ENCODE results near the gene KRTAP10-6. TPM values are rescaled to one million over a fixed set of nuclear protein-coding genes. Genes with fewer than 3 reads are reported as not detected.

KRTAP10-6 gene, protein sequence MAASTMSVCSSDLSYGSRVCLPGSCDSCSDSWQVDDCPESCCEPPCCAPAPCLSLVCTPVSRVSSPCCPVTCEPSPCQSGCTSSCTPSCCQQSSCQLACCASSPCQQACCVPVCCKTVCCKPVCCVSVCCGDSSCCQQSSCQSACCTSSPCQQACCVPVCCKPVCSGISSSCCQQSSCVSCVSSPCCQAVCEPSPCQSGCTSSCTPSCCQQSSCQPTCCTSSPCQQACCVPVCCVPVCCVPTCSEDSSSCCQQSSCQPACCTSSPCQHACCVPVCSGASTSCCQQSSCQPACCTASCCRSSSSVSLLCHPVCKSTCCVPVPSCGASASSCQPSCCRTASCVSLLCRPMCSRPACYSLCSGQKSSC
- total RNA-seq, result not detected

GRCh38 chr21:44592446-44593311 is at the start of gene KRTAP10-6:
Gene KRTAP10-6, minus strand, starts transcription at chr21:44592505. Its CDS starts 21 bp downstream, at chr21:44592484.

DNA sequence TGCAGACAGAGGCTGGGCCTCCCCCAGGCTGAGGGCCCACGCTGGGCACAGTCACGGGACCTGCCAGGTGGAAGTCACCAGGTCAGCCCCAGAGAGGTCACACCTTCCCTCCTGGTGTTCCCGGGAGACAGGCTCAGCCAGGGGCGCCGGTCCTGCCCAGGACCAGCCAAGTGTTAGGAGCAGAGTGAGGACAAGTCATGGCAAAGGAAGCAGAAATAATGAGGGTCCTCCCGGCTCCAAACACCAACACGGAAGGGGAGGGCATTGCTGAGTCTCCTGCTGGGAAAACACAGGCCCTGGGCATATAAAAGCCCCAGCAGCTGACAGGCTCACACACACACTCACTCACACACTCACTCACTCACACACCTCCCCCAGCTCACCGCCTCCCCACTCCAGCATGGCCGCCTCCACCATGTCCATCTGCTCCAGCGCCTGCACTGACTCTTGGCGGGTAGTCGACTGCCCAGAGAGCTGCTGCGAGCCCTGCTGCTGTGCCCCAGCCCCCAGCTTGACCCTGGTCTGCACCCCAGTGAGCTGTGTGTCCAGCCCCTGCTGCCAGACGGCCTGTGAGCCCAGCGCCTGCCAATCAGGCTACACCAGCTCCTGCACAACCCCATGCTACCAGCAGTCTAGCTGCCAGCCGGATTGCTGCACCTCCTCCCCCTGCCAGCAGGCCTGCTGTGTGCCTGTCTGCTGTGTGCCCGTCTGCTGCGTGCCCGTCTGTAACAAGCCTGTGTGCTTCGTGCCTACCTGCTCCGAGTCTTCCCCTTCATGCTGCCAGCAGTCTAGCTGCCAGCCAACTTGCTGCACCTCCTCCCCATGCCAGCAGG is 44.9 kb upstream of the KRTAP10-6 start, which contains the start of gene KRTAP10-10:
KRTAP10-10 (plus strand) TSS at position 339 of the 833 bp plus-strand sequence; CDS start at position 401, 62 bp downstream.

GRCh38 chr21:44626673-44627143 is 34.4 kb upstream of the KRTAP10-6 start, which contains the start of gene KRTAP10-9:
Gene KRTAP10-9, plus strand, starts transcription at chr21:44627093. Its CDS starts 79 bp downstream, at chr21:44627172.

DNA sequence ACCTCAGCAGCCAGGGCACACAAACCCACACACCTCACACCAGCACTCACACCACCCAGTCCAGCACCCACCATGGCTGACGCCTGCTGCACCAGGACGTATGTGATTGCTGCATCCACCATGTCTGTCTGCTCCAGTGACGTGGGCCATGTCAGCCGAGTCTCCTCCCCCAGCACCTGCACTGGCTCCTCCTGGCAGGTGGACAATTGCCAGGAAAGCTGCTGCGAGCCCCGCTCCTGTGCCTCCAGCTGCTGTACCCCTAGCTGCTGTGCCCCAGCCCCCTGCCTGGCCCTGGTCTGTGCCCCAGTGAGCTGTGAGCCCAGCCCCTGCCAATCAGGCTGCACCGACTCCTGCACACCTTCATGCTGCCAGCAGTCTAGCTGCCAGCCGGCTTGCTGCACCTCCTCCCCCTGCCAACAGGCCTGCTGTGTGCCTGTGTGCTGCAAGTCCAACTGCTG is 19.8 kb upstream of the KRTAP10-6 start, which contains the start of gene KRTAP10-8:
KRTAP10-8 (plus strand) TSS at position 51 of the 458 bp plus-strand sequence; CDS start at position 73, 22 bp downstream.

DNA sequence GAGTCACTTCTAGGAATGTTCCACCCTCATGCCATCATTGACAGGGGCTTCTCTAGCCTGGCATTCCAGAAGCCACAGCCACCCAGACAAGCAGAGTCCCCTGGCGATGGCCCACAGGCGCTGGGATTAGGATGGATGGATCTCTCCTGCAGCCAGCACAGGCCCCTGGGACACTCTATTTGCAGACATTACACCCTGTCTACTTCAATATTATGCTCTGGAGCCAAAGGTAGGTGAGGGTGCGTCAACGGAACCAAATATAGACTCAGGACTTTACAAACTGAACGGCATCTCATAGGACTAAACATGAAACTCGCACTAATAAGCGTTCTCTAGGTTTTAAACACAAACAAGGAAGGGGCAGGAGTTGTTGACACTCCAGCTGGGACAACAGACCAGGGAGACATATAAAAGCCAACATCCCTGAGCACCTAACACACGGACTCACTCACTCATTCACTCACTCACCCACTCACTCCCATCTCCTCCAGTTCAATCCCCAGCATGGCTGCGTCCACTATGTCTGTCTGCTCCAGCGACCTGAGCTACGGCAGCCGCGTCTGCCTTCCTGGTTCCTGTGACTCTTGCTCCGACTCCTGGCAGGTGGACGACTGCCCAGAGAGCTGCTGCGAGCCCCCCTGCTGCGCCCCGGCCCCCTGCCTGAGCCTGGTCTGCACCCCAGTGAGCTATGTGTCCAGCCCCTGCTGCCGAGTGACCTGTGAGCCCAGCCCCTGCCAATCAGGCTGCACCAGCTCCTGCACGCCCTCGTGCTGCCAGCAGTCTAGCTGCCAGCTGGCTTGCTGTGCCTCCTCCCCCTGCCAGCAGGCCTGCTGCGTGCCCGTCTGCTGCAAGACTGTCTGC is 8.0 kb upstream of the KRTAP10-6 start, which contains the start of gene KRTAP10-7:
KRTAP10-7 (plus strand) TSS at position 480 of the 861 bp plus-strand sequence; CDS start at position 505, 25 bp downstream.

GRCh38 chr21:44580231-44580821 is 12.0 kb downstream of the KRTAP10-6 start, which contains the start of gene KRTAP10-5:
Gene KRTAP10-5, minus strand, starts transcription at chr21:44580604. Its CDS starts 26 bp downstream, at chr21:44580578.

DNA sequence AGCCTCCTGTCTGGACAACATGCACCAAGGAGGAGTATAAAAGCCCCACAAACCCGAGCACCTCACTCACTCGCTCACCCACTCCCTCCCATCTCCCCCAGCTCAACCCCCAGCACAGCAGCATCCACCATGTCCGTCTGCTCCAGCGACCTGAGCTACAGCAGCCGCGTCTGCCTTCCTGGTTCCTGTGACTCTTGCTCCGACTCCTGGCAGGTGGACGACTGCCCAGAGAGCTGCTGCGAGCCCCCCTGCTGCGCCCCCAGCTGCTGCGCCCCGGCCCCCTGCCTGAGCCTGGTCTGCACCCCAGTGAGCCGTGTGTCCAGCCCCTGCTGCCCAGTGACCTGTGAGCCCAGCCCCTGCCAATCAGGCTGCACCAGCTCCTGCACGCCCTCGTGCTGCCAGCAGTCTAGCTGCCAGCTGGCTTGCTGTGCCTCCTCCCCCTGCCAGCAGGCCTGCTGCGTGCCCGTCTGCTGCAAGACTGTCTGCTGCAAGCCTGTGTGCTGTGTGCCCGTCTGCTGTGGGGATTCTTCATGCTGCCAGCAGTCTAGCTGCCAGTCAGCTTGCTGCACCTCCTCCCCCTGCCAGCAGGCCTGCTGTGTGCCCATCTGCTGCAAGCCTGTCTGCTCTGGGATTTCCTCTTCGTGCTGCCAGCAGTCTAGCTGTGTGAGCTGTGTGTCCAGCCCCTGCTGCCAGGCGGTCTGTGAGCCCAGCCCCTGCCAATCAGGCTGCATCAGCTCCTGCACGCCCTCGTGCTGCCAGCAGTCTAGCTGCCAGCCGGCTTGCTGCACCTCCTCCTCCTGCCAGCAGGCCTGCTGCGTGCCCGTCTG is 18.5 kb downstream of the KRTAP10-6 start, which contains the start of gene KRTAP10-4:
KRTAP10-4 (plus strand) TSS at position 100 of the 827 bp plus-strand sequence; CDS start at position 130, 30 bp downstream.

GRCh38 chr21:44558695-44559094 is 33.6 kb downstream of the KRTAP10-6 start, which contains the start of gene KRTAP10-3:
Gene KRTAP10-3, minus strand, starts transcription at chr21:44558795. Its CDS starts 80 bp downstream, at chr21:44558715.

GRCh38 chr21:44551340-44551961 is 40.9 kb downstream of the KRTAP10-6 start, which contains the start of gene KRTAP10-2:
Gene KRTAP10-2, minus strand, starts transcription at chr21:44551505. Its CDS starts 47 bp downstream, at chr21:44551458.

Other genes with a start within 250 kb of the KRTAP10-6 start
- gene TRPM2, start 238.9 kb downstream of the KRTAP10-6 start, total RNA-seq, result 9.2 TPM
- gene LRRC3, start 137.0 kb downstream of the KRTAP10-6 start, total RNA-seq, result 5.8 TPM
- gene KRTAP10-1, start 52.3 kb downstream of the KRTAP10-6 start, total RNA-seq, result not detected
- not detected for gene KRTAP10-2, start 41.0 kb downstream of the KRTAP10-6 start, total RNA-seq
- gene KRTAP10-3, start 33.7 kb downstream of the KRTAP10-6 start, total RNA-seq, result not detected
- not detected for gene KRTAP10-4, start 18.8 kb downstream of the KRTAP10-6 start, total RNA-seq
- not detected for gene KRTAP10-5, start 11.9 kb downstream of the KRTAP10-6 start, total RNA-seq
- not detected for gene KRTAP10-7, start 8.1 kb upstream of the KRTAP10-6 start, total RNA-seq
- not detected for gene KRTAP10-8, start 19.6 kb upstream of the KRTAP10-6 start, total RNA-seq
- not detected for gene KRTAP10-9, start 34.6 kb upstream of the KRTAP10-6 start, total RNA-seq
- gene KRTAP10-10, start 44.9 kb upstream of the KRTAP10-6 start, total RNA-seq, result not detected
- not detected for gene KRTAP10-11, start 53.9 kb upstream of the KRTAP10-6 start, total RNA-seq
- gene KRTAP12-4, start 62.2 kb upstream of the KRTAP10-6 start, total RNA-seq, result not detected
- not detected for gene KRTAP12-3, start 65.4 kb upstream of the KRTAP10-6 start, total RNA-seq
- gene KRTAP12-2, start 74.4 kb upstream of the KRTAP10-6 start, total RNA-seq, result not detected
- gene KRTAP12-1, start 89.7 kb upstream of the KRTAP10-6 start, total RNA-seq, result not detected
- not detected for gene KRTAP10-12, start 104.7 kb upstream of the KRTAP10-6 start, total RNA-seq
- 0.23 TPM for gene TSPEAR, start 119.1 kb upstream of the KRTAP10-6 start, total RNA-seq
- 74.0 TPM for gene UBE2G2, start 209.3 kb upstream of the KRTAP10-6 start, total RNA-seq
- gene SUMO3, start 225.6 kb upstream of the KRTAP10-6 start, total RNA-seq, result 109 TPM